SK-MEL-5 (cell line): ENCODE results near the gene SLC6A18. TPM values are rescaled to one million over a fixed set of nuclear protein-coding genes. Genes with fewer than 3 reads are reported as not detected.
"Not testable (repeated sequence)": the region's sequence is repeated elsewhere in the genome, so short reads cannot be mapped to it uniquely, and the experiment has no call there.

Source experiments
- DNase-seq: peaks from one replicate; pipeline ENCODE4 v3.0.0-alpha.2; 2016; ENCODE audit warnings: low read depth, low spot score
- in situ Hi-C: cut with HindIII; loops from 2 replicates; pipeline ENCODE4 v1.10.0; 2016; ENCODE audit warnings: low sequenced_read_pairs, high pct_unique_total_duplicates, low pct_unique_long_range_greater_than_20kb
- total RNA-seq: library from RNA; depleted of rRNA; stranded (reverse); fragments of >200 nt; shearing (Covaris generic); gene quantifications from 2 replicates; pipeline ENCODE4 v1.2.3, GENCODE V29; 2014

SLC6A18 gene
- total RNA-seq, 1 experiment from 2014 or later = not detected

GRCh38 chr5:1256776-1257175 lies 31.6 kb downstream of the SLC6A18 start:
- no peak for DNase-seq
- in situ Hi-C loops = no loop called here

DNA sequence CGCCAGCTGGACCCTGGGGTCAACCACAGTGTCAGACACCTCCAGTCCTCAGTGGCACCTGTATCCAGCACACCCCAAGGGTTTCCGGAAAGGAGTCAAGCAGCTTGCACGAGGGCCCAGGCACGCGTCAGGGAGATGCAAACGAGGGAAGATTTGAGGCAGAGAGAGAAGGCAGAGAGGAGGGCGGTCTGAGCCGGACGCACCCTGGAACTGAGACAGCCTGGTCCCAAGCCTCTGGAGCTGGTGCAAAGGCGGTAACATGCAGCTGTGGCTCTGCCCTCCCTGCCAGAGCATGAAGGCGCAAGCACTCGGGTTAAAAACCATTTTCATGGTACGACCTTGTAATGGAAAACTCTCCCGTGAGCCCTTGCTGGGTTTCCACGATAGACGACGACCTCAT lies 32.2 kb downstream of the SLC6A18 start:
- in situ Hi-C loops = no loop called here
- DNase-seq = no peak

GRCh38 chr5:1257841-1258240 lies 32.7 kb downstream of the SLC6A18 start:
- in situ Hi-C loops = no loop called here

GRCh38 chr5:1259806-1260480 lies 34.8 kb downstream of the SLC6A18 start:
- no peak for DNase-seq
- in situ Hi-C loops = no loop called here

More at GRCh38 chr5:1257841-1258240, 32.7 kb downstream of the SLC6A18 start:
- DNase-seq = no peak

DNA sequence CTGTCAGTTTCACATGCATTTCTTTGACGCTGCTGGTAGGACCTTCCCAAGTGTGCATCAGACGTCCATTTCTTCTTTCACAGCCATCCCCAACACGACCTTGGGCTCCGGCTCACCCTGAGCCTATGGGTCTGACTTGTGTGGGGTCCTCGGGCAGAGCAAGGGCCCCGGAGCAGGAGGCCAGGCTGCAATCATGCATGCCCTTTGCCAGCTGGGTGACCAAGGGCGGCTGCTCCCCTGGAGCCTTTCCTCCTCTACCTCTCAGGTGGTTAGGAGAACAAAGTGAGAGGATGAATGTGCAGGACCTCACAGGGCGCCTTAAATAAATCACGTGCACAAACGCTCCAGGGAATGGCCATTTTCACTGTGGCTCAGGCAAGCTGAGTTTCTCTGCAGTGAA lies 36.5 kb downstream of the SLC6A18 start:
- in situ Hi-C loops = no loop called here
- DNase-seq = no peak

DNA sequence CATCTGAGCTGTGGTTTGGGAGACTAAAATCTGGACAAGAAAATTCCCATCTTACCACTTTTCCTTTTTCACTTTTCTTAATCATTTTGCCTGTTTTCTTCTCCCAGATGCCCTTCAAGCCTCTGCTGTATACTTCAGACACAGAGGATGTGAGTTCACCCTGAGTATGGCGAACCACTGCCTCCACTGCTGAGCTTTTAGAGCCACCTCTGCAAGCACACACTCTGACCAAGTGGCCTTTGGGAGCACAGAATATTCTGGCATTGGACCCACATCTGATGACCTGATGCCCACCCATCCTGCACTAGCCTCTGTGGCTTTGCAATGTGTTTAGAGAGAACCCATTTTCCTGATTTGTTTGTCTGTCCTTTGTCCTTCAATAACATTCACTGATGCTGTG lies 37.2 kb downstream of the SLC6A18 start:
- in situ Hi-C loops = no loop called here
- DNase-seq = no peak

- in situ Hi-C loops = no loop called here
- no peak for DNase-seq
These were observed 39.0 kb downstream of the SLC6A18 start for GRCh38 chr5:1264211-1264610.

DNA sequence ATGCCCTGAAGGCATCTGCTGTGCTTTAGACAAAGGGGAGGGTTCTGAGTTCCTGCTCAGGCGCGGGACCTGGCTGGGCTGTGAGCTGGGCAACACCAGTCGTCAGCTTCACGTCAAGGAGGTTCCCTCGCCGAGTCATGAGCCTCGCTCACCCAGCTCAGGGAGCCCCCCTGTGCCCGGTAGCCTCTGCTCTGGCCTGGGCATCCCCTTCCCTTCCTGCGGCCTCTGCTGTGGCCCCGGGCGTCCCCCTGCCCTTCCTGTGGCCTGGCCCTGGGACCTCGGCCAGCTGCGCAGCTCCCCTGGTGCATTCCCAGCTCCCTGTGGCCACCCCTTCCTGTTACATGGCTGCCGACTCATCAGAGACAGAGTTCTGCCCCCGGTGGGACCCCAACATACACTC lies 39.8 kb downstream of the SLC6A18 start:
- in situ Hi-C loops = no loop called here
- no peak for DNase-seq

- DNase-seq = no peak
These were observed 40.6 kb downstream of the SLC6A18 start for GRCh38 chr5:1265461-1266455.

DNA sequence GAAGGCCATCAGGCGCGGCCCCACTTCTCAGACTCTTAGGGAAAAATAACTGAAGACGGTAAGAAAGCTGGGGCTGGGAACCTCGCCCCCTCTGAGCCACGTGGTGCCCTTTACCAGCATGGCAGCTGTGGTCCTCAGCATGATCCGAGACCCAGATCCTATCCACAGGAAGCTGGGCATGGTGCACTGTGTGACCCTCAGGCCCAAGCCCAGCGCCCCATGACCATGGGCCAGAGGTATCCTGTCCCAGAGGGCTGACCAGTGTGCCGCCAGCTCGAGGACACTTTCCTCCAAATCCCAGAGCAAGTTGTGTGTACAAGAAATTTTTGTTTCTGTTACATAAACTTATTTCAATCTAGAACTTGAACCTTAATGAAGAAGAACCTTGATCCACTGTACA lies 41.6 kb downstream of the SLC6A18 start:
- in situ Hi-C loops = no loop called here

More at GRCh38 chr5:1265461-1266455, 40.6 kb downstream of the SLC6A18 start:
- in situ Hi-C loops = no loop called here

GRCh38 chr5:1267464-1267863 lies 42.3 kb downstream of the SLC6A18 start:
- in situ Hi-C loops, DNase-seq: not testable (repeated sequence)

More for the DNA sequence above, 41.6 kb downstream of the SLC6A18 start:
- no peak for DNase-seq

- in situ Hi-C loops = no loop called here
- no peak for DNase-seq
These were observed 42.9 kb downstream of the SLC6A18 start for GRCh38 chr5:1268056-1268455.

- in situ Hi-C loops = no loop called here
These were observed 43.5 kb downstream of the SLC6A18 start for GRCh38 chr5:1268666-1269065.

GRCh38 chr5:1270426-1270825 lies 45.2 kb downstream of the SLC6A18 start:
- in situ Hi-C loops = no loop called here
- no peak for DNase-seq

More at GRCh38 chr5:1268666-1269065, 43.5 kb downstream of the SLC6A18 start:
- no peak for DNase-seq

DNA sequence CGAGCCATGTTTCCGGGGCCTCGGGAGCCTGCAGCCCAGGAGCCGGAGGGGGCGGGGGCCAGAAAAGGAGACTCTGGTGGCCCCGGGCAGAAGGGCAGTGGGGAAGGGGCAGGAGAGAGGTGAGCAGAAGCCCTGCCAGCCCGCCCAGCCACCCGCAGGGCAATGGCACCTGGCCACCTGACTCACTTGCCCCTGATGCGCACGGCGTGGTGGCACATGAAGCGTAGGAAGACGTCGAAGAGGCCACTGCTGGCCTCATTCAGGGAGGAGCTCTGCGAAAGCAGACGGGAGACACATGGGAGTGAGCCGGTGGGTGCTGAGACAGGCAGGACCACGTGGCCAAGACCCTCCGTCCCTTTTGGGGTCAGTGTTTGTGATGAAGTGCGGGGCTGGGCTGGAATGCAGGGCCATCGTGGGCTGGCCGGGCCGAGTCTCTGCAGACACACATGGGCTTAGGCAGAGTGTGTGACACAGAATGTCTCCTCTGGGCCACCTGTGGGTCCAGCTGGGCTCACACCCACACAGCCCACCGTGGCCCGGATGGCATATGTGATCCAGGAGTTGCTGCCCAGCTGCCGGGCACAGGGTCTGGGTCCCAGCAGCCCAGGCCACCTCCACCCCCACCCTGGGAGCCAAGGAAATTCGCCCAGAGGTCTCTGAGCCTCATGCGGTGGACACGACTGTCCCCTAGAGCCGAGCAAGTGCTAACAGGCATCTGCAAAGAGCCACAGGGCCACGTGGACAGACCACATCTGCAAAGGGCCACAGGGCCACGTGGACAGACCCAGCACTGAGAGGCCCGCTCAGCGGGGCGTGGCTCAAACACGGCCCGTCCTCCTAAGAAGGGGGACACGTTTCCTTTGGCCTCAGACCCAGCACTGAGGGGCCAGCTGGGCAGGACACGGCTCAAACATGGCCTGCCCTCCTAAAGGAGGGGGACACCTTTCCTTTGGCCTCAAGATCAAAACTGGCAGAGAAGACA lies 46.0 kb downstream of the SLC6A18 start:
- in situ Hi-C loops = no loop called here
- DNase-seq = no peak

GRCh38 chr5:1272201-1272600 lies 47.0 kb downstream of the SLC6A18 start:
- in situ Hi-C loops = no loop called here
- no peak for DNase-seq

DNA sequence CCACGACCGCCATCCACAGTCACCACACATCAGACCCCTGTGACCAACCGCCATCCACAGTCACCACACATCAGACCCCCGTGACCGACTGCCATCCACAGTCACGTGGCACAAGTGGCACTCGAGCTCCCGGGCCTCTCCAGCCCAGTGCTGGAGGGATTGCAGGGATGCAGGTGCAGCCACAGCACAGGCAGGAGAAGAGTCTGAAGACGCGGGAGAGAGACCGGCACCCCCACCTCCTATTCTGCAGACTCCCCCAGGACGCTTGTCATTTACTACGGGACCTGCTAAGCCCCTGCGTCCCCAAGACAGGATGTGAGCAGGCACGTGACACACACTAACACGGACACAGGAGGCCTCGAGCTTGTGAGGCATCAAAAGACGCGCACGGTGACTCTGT lies 48.6 kb downstream of the SLC6A18 start:
- in situ Hi-C loops = no loop called here

More for the DNA sequence above, 48.6 kb downstream of the SLC6A18 start:
- no peak for DNase-seq
